Smooth muscle cell (in vitro differentiated cells): ENCODE results near the gene AFF3. TPM values are rescaled to one million over a fixed set of nuclear protein-coding genes. Genes with fewer than 3 reads are reported as not detected.

Experiments used
- DNase-seq: peaks from one replicate; lab custom pipeline; 2025; ENCODE audit not compliant: unreplicated experiment; lab: John Stamatoyannopoulos, UW
- H2AFZ ChIP-seq: fragments of 200-600 bp; sonication (generic); 2 replicates; pipeline ENCODE4 v1.6.0; 2016; ENCODE audit warnings: antibody characterized with exemption, low read depth, mild to moderate bottlenecking
- H3F3A ChIP-seq: fragments of 200-600 bp; sonication (generic); 2 replicates; pipeline ENCODE4 v1.6.0; 2017; ENCODE audit warnings: antibody characterized with exemption, low read depth
- H3K27ac ChIP-seq: fragments of 200-600 bp; sonication (generic); 2 replicates; pipeline ENCODE4 v1.5.1; 2016; ENCODE audit warnings: low read depth, mild to moderate bottlenecking
- H3K27me3 ChIP-seq: fragments of 200-600 bp; sonication (generic); 2 replicates; pipeline ENCODE4 v1.6.1; 2016; ENCODE audit warnings: low read depth, mild to moderate bottlenecking
- H3K36me3 ChIP-seq: fragments of 200-600 bp; sonication (generic); 2 replicates; pipeline ENCODE4 v1.5.1; 2016; ENCODE audit warnings: low read depth
- H3K4me1 ChIP-seq: fragments of 200-600 bp; sonication (generic); 2 replicates; pipeline ENCODE4 v1.5.1; 2016; ENCODE audit warnings: low read depth
- H3K4me2 ChIP-seq: fragments of 200-600 bp; sonication (generic); 2 replicates; pipeline ENCODE4 v1.6.0; 2016; ENCODE audit warnings: mild to moderate bottlenecking
- H3K4me3 ChIP-seq: fragments of 200-600 bp; sonication (generic); 2 replicates; pipeline ENCODE4 v1.5.1; 2016; ENCODE audit warnings: mild to moderate bottlenecking
- H3K79me2 ChIP-seq: fragments of 200-600 bp; sonication (generic); 2 replicates; pipeline ENCODE4 v1.6.0; 2016; ENCODE audit warnings: low read depth, mild to moderate bottlenecking
- H3K9ac ChIP-seq: fragments of 200-600 bp; sonication (generic); 2 replicates; pipeline ENCODE4 v1.6.0; 2016; ENCODE audit warnings: low read depth
- H3K9me3 ChIP-seq: fragments of 200-600 bp; sonication (generic); replicated peaks from 2 replicates; pipeline ENCODE4 v1.5.1; 2016; ENCODE audit warnings: low read depth
- H4K20me1 ChIP-seq: fragments of 200-600 bp; sonication (generic); 2 replicates; pipeline ENCODE4 v1.6.0; 2016; ENCODE audit warnings: low read depth
- WGBS: methylation state at CpG from one replicate; pipeline ENCODE4 v1.1.7; 2016; ENCODE audit warnings: low lambda C conversion rate; 5-methylcytosine and 5-hydroxymethylcytosine counted together
- polyA plus RNA-seq: library from polyadenylated mRNA; unstranded; fragments of >200 nt; fragmentation: Nextera tagmentation; extraction: Ambion mirVana; gene quantifications from 2 replicates; pipeline ENCODE4 v1.2.1, GENCODE V29; 2016
- total RNA-seq: library from RNA; depleted of rRNA; stranded (reverse); fragments of >200 nt; gene quantifications from 2 replicates; pipeline ENCODE4 v1.2.3, GENCODE V29; 2014
- TF ChIP-seq, protein P1 (sequence below): fragments of 200-600 bp; sonication (generic); IDR thresholded peaks from 2 replicates; pipeline ENCODE4 v1.5.1; 2017; ENCODE audit warnings: borderline replicate concordance, mild to moderate bottlenecking, antibody characterized with exemption; ENCODE audit not compliant: insufficient read depth, poor library complexity, severe bottlenecking

Gene AFF3
- total and polyA plus RNA-seq, 2 experiments from 2014 or later: 0.27 to 0.39 TPM

DNA sequence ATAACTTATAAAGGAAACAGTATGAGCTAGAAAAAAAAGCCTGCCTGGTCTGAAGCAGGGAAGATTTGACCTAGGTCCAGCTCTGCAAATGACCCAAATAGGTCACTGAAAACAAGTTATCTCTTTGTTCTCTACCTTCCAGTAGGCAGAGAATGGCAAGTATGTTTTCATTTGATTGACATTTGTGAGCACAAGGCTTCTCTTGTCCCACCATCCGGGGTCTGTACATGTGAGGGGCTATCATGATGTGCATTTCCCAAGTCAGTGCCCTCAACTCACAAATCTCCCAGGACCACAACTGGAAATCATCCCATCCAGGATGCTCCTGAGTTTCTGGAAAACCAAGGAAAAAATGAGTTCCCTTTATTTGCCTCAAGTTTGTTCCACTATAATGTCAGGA is 309.5 kb downstream of the AFF3 start:
- Histone ChIP-seq H3K9ac (no peak overlapping the region), H3K79me2 (no peaks in the 10 kb centered on the region), H3K4me1 (no peaks in the 10 kb centered on the region), H3K4me2 (no peak overlapping the region), H3K36me3 (no peaks in the 10 kb centered on the region), H3K9me3 (no peaks in the 10 kb centered on the region), H3K4me3 (no peak overlapping the region), H3K27me3 (peaks cover 45% of the 10 kb centered on the region), H4K20me1 (no peaks in the 10 kb centered on the region), H3F3A (no peaks in the 10 kb centered on the region), H3K27ac (no peak overlapping the region), H2AFZ (no peak overlapping the region)
- WGBS: 100% methylated on average over 1 of the region's 1 CpG
- no peak for DNase-seq
- TF ChIP-seq, protein P1, sequence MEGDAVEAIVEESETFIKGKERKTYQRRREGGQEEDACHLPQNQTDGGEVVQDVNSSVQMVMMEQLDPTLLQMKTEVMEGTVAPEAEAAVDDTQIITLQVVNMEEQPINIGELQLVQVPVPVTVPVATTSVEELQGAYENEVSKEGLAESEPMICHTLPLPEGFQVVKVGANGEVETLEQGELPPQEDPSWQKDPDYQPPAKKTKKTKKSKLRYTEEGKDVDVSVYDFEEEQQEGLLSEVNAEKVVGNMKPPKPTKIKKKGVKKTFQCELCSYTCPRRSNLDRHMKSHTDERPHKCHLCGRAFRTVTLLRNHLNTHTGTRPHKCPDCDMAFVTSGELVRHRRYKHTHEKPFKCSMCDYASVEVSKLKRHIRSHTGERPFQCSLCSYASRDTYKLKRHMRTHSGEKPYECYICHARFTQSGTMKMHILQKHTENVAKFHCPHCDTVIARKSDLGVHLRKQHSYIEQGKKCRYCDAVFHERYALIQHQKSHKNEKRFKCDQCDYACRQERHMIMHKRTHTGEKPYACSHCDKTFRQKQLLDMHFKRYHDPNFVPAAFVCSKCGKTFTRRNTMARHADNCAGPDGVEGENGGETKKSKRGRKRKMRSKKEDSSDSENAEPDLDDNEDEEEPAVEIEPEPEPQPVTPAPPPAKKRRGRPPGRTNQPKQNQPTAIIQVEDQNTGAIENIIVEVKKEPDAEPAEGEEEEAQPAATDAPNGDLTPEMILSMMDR: no peak

DNA sequence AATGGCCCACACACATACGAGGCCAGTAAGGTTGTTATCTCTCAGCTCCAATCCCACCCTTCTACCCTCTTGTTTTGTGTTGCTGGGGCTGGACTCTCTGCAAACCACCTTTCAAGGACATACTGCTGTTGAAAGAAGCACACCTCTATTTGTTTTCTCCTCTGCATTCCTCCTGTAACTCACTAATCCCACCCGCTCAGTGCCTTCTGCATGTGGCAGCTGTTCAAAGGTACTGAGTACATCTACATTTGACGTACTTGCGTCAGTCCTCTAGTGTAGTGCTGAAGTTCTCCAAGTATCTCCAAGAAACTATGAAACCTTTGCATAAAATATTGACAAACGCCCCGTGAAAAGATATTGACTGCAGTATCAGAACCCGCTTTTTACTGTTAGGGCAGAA is 310.6 kb downstream of the AFF3 start:
- DNase-seq: no peak
- Histone ChIP-seq H3K4me3 (no peak overlapping the region), H3K27ac (no peak overlapping the region), H3K27me3 (peaks cover 45% of the 10 kb centered on the region), H3F3A (no peaks in the 10 kb centered on the region), H3K4me2 (no peak overlapping the region), H3K9ac (no peak overlapping the region), H3K9me3 (no peaks in the 10 kb centered on the region), H3K36me3 (no peaks in the 10 kb centered on the region), H4K20me1 (no peaks in the 10 kb centered on the region), H2AFZ (no peak overlapping the region), H3K4me1 (no peaks in the 10 kb centered on the region), H3K79me2 (no peaks in the 10 kb centered on the region)
- 93% methylated on average over 7 of the region's 7 CpGs for WGBS
- TF ChIP-seq, protein P1: no peak

DNA sequence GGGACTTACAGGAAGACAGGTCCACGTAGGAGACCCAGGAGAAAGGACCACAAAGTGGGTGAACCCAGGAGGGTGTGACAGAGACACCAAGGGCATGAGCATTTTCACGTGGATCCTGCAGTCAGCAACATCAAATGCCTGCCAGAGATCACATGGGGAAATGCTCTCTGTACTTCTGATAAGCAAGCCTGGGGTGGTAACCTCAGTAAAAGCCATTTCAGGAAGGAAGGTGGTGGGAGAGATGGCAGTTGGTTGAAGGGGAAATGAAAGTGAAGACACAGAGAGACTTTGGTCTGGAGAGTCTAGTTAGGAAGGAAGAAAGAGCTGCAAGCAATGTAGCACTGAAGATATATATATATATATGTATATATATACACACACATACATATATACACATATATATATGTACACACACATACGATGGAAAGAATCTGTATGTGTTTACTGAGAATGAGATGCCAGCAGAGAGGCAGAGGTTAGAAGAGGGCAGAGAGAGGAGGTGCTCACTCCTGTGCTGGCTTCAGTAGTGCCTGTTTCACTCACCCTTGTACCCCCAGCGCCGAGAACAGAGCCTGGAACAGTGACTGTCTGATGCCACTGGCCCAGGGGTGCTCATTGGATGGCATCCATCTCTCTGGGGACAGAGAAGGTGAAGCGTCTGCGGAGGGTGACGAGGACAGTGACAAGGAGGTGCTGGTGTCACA is 314.9 kb downstream of the AFF3 start:
- H3K9ac ChIP-seq: no peak overlapping the region
- H3K36me3 ChIP-seq: no peaks in the 10 kb centered on the region
- H3K9me3 ChIP-seq: no peaks in the 10 kb centered on the region
- TF ChIP-seq, protein P1: no peak
- H3K4me3 ChIP-seq: no peak overlapping the region
- H3F3A ChIP-seq: no peaks in the 10 kb centered on the region
- peaks cover 9% of the 10 kb centered on the region for H3K4me1 ChIP-seq
- H4K20me1 ChIP-seq: no peaks in the 10 kb centered on the region
- H3K79me2 ChIP-seq: no peaks in the 10 kb centered on the region
- H3K27ac ChIP-seq: no peak overlapping the region
- DNase-seq: no peak
- WGBS: 91% methylated on average over 8 of the region's 8 CpGs
- H3K27me3 ChIP-seq: peaks cover 35% of the 10 kb centered on the region
- no peak overlapping the region for H3K4me2 ChIP-seq
- H2AFZ ChIP-seq: no peak overlapping the region

DNA sequence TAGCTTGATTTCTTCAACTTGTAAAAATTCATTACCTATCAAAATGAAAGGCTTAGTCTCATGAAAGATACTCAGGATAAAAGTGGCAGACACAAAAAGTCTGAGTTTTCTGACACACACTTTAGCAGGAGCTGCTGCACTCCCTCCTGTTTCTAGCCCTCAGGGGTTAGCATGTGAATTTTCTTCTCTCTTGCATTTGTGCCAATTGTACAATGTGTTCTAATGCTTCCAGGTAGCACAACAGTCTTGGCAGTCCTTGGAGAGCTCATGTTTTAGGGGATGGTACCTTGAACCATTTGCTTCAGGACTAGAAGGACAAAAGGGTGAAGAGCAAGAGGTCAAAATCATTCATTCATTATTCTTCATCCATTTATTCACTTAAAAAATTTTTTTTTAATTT is 316.8 kb downstream of the AFF3 start:
- H2AFZ ChIP-seq: no peak overlapping the region
- H3K27ac ChIP-seq: no peak overlapping the region
- H3K4me2 ChIP-seq: no peak overlapping the region
- H3F3A ChIP-seq: no peaks in the 10 kb centered on the region
- DNase-seq: no peak
- no peaks in the 10 kb centered on the region for H3K9me3 ChIP-seq
- no peaks in the 10 kb centered on the region for H3K79me2 ChIP-seq
- H3K36me3 ChIP-seq: no peaks in the 10 kb centered on the region
- TF ChIP-seq, protein P1: no peak
- H3K27me3 ChIP-seq: peaks cover 28% of the 10 kb centered on the region
- H3K4me1 ChIP-seq: peaks cover 14% of the 10 kb centered on the region
- H3K9ac ChIP-seq: no peak overlapping the region
- H3K4me3 ChIP-seq: no peak overlapping the region
- H4K20me1 ChIP-seq: no peaks in the 10 kb centered on the region
